Esophagus squamous epithelium (tissue), 4 donors: ENCODE results near the gene UTP11.

ENCODE experiments used
- POLR2A ChIP-seq, 4 donors: fragments of 450-650 bp; IDR thresholded peaks; one replicate each; pipeline ENCODE4 v1.6.1; 2017; ENCODE audit warnings: antibody characterized with exemption in 4 of 4, mild to moderate bottlenecking in 4 of 4, moderate library complexity in 3 of 4
- TF ChIP-seq, protein P1 (sequence below), 6 experiments: fragments of 450-650 bp in 4 of 6; fragments of 200-600 bp in 2 of 6; sonication (generic) in 2 of 6; IDR thresholded peaks; one replicate each; pipeline ENCODE4 v1.5.1; 2016 to 2019; ENCODE audit warnings: antibody characterized with exemption in 6 of 6, mild to moderate bottlenecking in 4 of 6, moderate library complexity in 4 of 6

DNA sequence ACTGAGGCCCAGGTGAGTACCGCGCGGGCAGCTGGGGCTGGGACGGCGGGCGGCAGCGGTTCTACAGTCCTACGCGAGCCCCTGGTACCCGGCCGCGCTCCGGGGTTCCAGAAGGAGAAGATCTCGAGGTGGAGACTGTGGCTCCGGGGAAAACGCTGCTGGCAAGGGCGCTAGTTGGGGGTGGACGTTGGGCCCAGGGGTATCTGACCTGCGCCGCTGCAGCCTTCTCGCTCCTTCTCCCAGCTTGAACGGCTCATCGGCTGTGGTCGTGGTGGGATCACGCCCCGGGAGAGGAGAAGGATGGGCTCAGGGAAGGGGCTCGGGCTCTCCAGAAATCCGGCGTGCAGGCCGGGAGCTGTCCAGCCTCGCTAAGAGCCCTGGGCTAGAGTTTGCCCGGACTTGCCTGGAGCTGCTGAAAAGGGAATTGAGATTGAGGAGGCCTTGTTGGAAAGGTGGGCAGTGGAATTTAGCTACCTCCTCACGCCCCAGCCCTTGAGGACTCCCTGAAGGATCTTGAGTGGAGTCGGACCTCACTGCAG lies 35.1 kb downstream of the UTP11 start:
- TF ChIP-seq, protein P1, sequence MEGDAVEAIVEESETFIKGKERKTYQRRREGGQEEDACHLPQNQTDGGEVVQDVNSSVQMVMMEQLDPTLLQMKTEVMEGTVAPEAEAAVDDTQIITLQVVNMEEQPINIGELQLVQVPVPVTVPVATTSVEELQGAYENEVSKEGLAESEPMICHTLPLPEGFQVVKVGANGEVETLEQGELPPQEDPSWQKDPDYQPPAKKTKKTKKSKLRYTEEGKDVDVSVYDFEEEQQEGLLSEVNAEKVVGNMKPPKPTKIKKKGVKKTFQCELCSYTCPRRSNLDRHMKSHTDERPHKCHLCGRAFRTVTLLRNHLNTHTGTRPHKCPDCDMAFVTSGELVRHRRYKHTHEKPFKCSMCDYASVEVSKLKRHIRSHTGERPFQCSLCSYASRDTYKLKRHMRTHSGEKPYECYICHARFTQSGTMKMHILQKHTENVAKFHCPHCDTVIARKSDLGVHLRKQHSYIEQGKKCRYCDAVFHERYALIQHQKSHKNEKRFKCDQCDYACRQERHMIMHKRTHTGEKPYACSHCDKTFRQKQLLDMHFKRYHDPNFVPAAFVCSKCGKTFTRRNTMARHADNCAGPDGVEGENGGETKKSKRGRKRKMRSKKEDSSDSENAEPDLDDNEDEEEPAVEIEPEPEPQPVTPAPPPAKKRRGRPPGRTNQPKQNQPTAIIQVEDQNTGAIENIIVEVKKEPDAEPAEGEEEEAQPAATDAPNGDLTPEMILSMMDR (IDR thresholded peaks at IDR 0.05) = no peak
- TF ChIP-seq POLR2A (IDR thresholded peaks at IDR 0.05) = no peak
